ENCODE results near the gene NDST1. TPM values are rescaled to one million over a fixed set of nuclear protein-coding genes. Genes with fewer than 3 reads are reported as not detected.

Gene NDST1
- total and polyA plus RNA-seq, 2 of the 8 experiments (the other 6 are each of a cell fraction or from before 2014, with no cell fraction given) = 27.0 to 72.0 TPM

DNA sequence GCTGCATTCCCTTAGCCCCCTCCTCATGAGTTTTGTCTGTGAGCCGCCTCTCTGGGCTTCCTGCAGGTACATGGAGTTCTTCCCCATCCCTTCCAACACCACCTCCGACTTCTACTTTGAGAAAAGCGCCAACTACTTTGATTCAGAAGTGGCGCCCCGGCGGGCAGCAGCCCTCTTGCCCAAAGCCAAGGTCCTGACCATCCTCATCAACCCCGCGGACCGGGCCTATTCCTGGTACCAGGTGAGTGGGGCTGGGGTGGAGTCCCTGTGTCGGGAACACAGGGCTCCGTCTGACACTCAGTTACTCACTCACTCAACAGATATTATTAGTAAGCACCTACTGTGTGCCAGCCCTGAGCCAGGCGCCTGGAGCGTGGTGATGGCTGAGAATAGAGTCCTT is 37.3 kb downstream of the NDST1 start:
- Histone ChIP-seq H4K20me1 (replicated peaks in 1 of 2; ENCODE audit: control insufficient read depth in 1 of 2, insufficient read depth in 2 of 2, low read length in 2 of 2) (peaks cover 2 to 5% of the 10 kb centered on the region in 2 experiments), H3K23ac (ENCODE audit: insufficient read length) (no peak overlapping the region), H4K5ac (ENCODE audit: insufficient read length, low read depth, low read length) (no peak overlapping the region), H3K9me3 (ENCODE audit: insufficient read depth in 2 of 2, low read depth in 1 of 2, low read length in 1 of 2) (no peaks in the 10 kb centered on the region), H3K79me2 (ENCODE audit: control insufficient read depth in 1 of 2, insufficient read depth in 2 of 2, low read length in 2 of 2) (no peaks in the 10 kb centered on the region), H2BK15ac (ENCODE audit: low read length) (no peak overlapping the region), H3K4me1 (replicated peaks in 1 of 4; ENCODE audit: control insufficient read depth in 3 of 4, insufficient read depth in 4 of 4, low read length in 3 of 4) (no peaks in the 10 kb centered on the region; a peak in 1 of 7 replicates), H3K36me3 (ENCODE audit: control insufficient read depth in 2 of 4, insufficient read depth in 4 of 4, low read length in 3 of 4) (peaks cover 12 to 49% (median 39%) of the 10 kb centered on the region in 4 experiments), H3K56ac (replicated peaks; ENCODE audit: insufficient read length, low read depth, low read length) (no peak overlapping the region), H3K14ac (ENCODE audit: insufficient read length) (no peak overlapping the region), H2AFZ (ENCODE audit: low read length) (no peak overlapping the region), H3K27ac (ENCODE audit: low read depth, low read length) (no peak overlapping the region), H3K18ac (ENCODE audit: extremely low read depth, low read length) (no peak overlapping the region), H3K23me2 (ENCODE audit: low read depth, low read length) (no peaks in the 10 kb centered on the region), H2BK12ac (ENCODE audit: low read depth, low read length) (no peak overlapping the region), H3K27me3 (replicated peaks in 1 of 4; ENCODE audit: control insufficient read depth in 3 of 4, extremely low read depth in 1 of 4, insufficient read depth in 3 of 4, low read length in 3 of 4) (no peaks in the 10 kb centered on the region), H3K4ac (replicated peaks; ENCODE audit: insufficient read length, low read depth, low read length) (no peak overlapping the region), H2BK5ac (ENCODE audit: low read depth, low read length) (no peak overlapping the region), H3K9ac (replicated peaks in 1 of 4; ENCODE audit: extremely low read depth in 1 of 4, low read depth in 3 of 4, low read length in 3 of 4) (no peak overlapping the region), H4K8ac (ENCODE audit: extremely low read depth, insufficient read depth, low read length) (no peak overlapping the region), H2BK120ac (replicated peaks; ENCODE audit: low read depth, low read length) (no peak overlapping the region), H3K4me3 (ENCODE audit: extremely low read depth in 1 of 4, insufficient read depth in 2 of 4, low read depth in 3 of 4, low read length in 4 of 4) (no peak overlapping the region), H2AK5ac (ENCODE audit: low read depth, low read length) (no peak overlapping the region), H2BK20ac (ENCODE audit: low read length) (no peak overlapping the region), H4K91ac (replicated peaks; ENCODE audit: insufficient read length, low read length) (no peak overlapping the region), H3K4me2 (ENCODE audit: insufficient read depth in 1 of 2, low read depth in 2 of 2, low read length in 2 of 2) (no peak overlapping the region), H3K79me1 (ENCODE audit: low read depth, low read length) (no peaks in the 10 kb centered on the region)
- CTCF ChIA-PET (ENCODE audit: partially characterized antibody) = interaction anchor here (0.6 to 6.6 kb wide), 41 partner anchors 10 to 570 kb away, joined by 3 to 46 read pairs (median 5); partner anchors contain the start of genes MYOZ3, RBM22 and RPS14
- no peak for DNase-seq (ENCODE audit: low read depth in 1 of 2, low spot score in 2 of 2)
- no peak for FAIRE-seq
- 97% methylated on average over 13 of the region's 13 CpGs; no CpG with 5 or more reads in 1 of the 2 experiments for WGBS, 2 experiments (ENCODE audit: extremely low coverage in 1 of 2, insufficient coverage in 1 of 2, insufficient read length in 1 of 2, insufficient replicate concordance in 2 of 2, low coverage in 1 of 2, low lambda C conversion rate in 2 of 2, missing lambda C conversion rate in 1 of 2)
- POLR2A ChIA-PET (ENCODE audit: partially characterized antibody) = interaction anchor here (0.8 to 2.6 kb wide), 10 partner anchors 10 to 127 kb away, joined by 3 to 13 read pairs (median 4); partner anchors contain the start of gene RPS14
- TF ChIP-seq POLR2A (IDR thresholded peaks at IDR 0.05; ENCODE audit: control extremely low read depth in 1 of 2, low read depth in 2 of 2, low read length in 2 of 2) (no peak), SP4 (IDR thresholded peaks at IDR 0.05; ENCODE audit: low read length) (no peak)
